ENCODE data around the gene SEC24D.
A peak's percentile ranks its signal among the peaks of the same experiment; 100 is the strongest.

Gene SEC24D

DNA sequence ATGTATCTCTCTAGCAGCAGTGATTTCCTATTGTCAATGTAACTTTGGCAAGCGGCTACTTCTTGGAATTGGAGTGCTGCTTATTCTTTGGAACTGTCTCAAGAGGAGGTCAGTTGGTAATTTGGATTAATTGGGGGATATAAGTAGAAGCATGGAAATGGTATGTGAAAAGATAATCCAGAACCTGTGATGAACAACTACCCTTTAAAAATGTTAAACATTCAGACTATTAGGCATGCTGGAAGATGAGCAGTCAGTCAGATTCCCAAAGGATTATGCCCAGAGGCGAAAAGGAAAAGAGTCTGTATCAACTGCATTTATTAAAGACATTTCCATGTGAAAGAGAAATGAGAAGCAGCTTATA lies 62.5 kb downstream of the SEC24D start:
- H3K36me3 ChIP-seq (ENCODE audit: control insufficient read depth in 1 of 2, insufficient read depth in 2 of 2, low read length in 2 of 2), result peaks cover 0 to 4% of the 10 kb centered on the region in 2 experiments
- no peak overlapping the region for H4K91ac ChIP-seq (ENCODE audit: low read depth, low read length)
- H4K8ac ChIP-seq (ENCODE audit: low read depth, low read length), result no peak overlapping the region
- no peak overlapping the region for H3K18ac ChIP-seq (ENCODE audit: low read length)
- no peak overlapping the region for H3K4ac ChIP-seq (ENCODE audit: low read depth, low read length)
- peaks cover 11 to 16% of the 10 kb centered on the region in 2 experiments for H3K4me1 ChIP-seq (ENCODE audit: control insufficient read depth in 1 of 2, insufficient read depth in 2 of 2, low read length in 2 of 2)
- no peak overlapping the region for H3K14ac ChIP-seq (ENCODE audit: low read length)
- peak overlapping the region; percentile 27 for H2BK5ac ChIP-seq (ENCODE audit: low read depth, low read length, poor library complexity)
- H2AK5ac ChIP-seq (ENCODE audit: low read length), result no peak overlapping the region
- peak overlapping the region; percentile 36 for H2BK120ac ChIP-seq (ENCODE audit: insufficient read depth, low read length, poor library complexity)
- no peaks in the 10 kb centered on the region for H3K9me3 ChIP-seq (ENCODE audit: insufficient read depth, low read depth, low read length)
- peaks cover 5% of the 10 kb centered on the region for H3K79me2 ChIP-seq (ENCODE audit: control insufficient read depth, insufficient read depth, low read length, poor library complexity)
- H3K23ac ChIP-seq (ENCODE audit: low read length), result no peak overlapping the region
- H3K4me2 ChIP-seq (ENCODE audit: low read length), result no peak overlapping the region
- H2AFZ ChIP-seq (ENCODE audit: insufficient read depth, low read length, poor library complexity), result no peak overlapping the region
- no peaks in the 10 kb centered on the region for H3K27me3 ChIP-seq (ENCODE audit: insufficient read depth, low read length)
- H3K4me3 ChIP-seq (ENCODE audit: low read depth, low read length), result no peak overlapping the region
- no peak overlapping the region for H4K12ac ChIP-seq (ENCODE audit: low read depth, low read length)
- DNase-seq, result peak; percentile 26 to 87
- no peak overlapping the region for H3K9ac ChIP-seq (ENCODE audit: low read length)
- no peak overlapping the region for H2BK12ac ChIP-seq (ENCODE audit: low read length)
- peak overlapping the region; percentile 84 for H3K27ac ChIP-seq (ENCODE audit: low read depth, low read length)
- no CpG with 5 or more reads among the region's 2 CpGs for WGBS (ENCODE audit: extremely low coverage, insufficient coverage, insufficient read length)
- peaks cover 34% of the 10 kb centered on the region for H3K79me1 ChIP-seq (ENCODE audit: low read length)

DNA sequence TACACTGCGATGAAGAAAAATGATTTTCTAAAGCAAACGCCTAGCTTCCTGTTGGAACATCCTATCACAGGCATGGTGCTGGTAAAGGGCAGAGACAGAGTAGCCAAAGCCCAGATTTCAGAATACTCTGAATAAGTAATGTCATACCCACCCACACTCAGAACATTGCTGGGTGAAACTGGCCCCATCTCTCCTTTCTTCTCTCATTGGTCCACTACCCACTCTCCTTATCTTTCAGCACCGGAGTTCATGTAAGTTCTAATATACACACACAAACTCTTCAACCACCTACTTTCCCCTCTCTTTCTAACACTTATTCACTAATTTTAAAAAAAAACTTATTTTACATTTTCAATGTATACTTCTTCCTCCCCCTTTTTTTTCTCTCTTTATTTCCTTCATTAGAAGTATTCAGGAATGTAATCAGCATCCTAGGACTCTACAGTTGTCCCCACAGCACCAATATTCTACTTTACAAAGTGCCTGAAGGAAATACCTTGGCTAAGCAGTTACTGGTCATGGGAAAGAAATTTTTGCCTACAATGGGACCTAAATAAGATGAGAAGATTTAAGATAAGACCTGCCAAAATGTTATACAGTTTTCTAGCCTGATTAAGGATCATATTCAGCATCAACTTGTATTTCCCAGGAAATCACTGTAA lies 63.0 kb downstream of the SEC24D start:
- H3K9ac ChIP-seq (ENCODE audit: low read length), result no peak overlapping the region
- no peaks in the 10 kb centered on the region for H3K27me3 ChIP-seq (ENCODE audit: insufficient read depth, low read length)
- no peak overlapping the region for H3K23ac ChIP-seq (ENCODE audit: low read length)
- peaks cover 2 to 6% of the 10 kb centered on the region in 2 experiments for H3K36me3 ChIP-seq (ENCODE audit: control insufficient read depth in 1 of 2, insufficient read depth in 2 of 2, low read length in 2 of 2)
- H4K91ac ChIP-seq (ENCODE audit: low read depth, low read length), result peak overlapping the region; percentile 91
- peak overlapping the region; percentile 84 for H3K27ac ChIP-seq (ENCODE audit: low read depth, low read length)
- H2BK5ac ChIP-seq (ENCODE audit: low read depth, low read length, poor library complexity), result peak overlapping the region; percentile 91
- no peak overlapping the region for H4K12ac ChIP-seq (ENCODE audit: low read depth, low read length)
- peak overlapping the region; percentile 9 for H2AFZ ChIP-seq (ENCODE audit: insufficient read depth, low read length, poor library complexity)
- no peak overlapping the region for H3K4me3 ChIP-seq (ENCODE audit: low read depth, low read length)
- peak overlapping the region; percentile 88 for H2AK5ac ChIP-seq (ENCODE audit: low read length)
- H3K18ac ChIP-seq (ENCODE audit: low read length), result peak overlapping the region; percentile 95
- no CpG with 5 or more reads among the region's 3 CpGs for WGBS (ENCODE audit: extremely low coverage, insufficient coverage, insufficient read length)
- H3K79me2 ChIP-seq (ENCODE audit: control insufficient read depth, insufficient read depth, low read length, poor library complexity), result peaks cover 5% of the 10 kb centered on the region
- H2BK120ac ChIP-seq (ENCODE audit: insufficient read depth, low read length, poor library complexity), result peak overlapping the region; percentile 87
- H3K79me1 ChIP-seq (ENCODE audit: low read length), result peaks cover 35% of the 10 kb centered on the region
- H3K4ac ChIP-seq (ENCODE audit: low read depth, low read length), result peak overlapping the region; percentile 14
- H3K4me1 ChIP-seq (ENCODE audit: control insufficient read depth in 1 of 2, insufficient read depth in 2 of 2, low read length in 2 of 2), result peaks cover 11 to 16% of the 10 kb centered on the region in 2 experiments
- H3K4me2 ChIP-seq (ENCODE audit: low read length), result no peak overlapping the region
- H3K14ac ChIP-seq (ENCODE audit: low read length), result peak overlapping the region; percentile 83
- no peaks in the 10 kb centered on the region for H3K9me3 ChIP-seq (ENCODE audit: insufficient read depth, low read depth, low read length)
- H2BK12ac ChIP-seq (ENCODE audit: low read length), result peak overlapping the region; percentile 84
- DNase-seq, result peak in 1 of 2 donors; percentile 71
- H4K8ac ChIP-seq (ENCODE audit: low read depth, low read length), result peak overlapping the region; percentile 67

DNA sequence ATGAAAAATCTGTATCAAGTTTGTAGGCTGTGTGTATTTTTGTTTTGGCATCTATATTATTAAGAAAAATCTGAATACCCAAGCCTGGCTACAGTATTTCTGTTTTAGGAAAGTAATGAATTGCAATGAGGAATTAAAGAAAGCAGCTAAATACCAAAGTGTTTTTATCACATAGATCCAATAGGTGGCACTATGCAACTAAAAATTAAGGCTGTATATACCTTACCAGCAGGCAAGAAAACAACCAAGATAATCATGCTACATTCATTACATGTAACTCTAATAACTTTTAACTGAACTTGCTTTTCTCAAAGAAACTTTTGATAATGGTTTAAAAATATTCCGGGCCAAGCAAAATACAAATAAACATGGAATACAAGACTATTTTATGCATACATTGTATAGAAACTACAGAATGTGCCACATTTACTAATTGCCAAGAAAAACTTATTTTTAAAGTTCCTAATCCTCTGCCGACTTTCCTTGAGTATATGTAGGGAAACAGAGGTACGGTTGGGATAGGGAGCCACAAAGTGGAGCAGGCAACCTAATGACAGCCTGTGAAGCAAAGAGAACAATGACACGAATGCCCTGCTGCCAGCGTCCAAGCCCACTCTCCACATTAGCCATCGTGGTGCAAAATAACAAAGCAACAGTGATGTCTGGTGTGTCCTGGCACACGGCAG lies 63.7 kb downstream of the SEC24D start:
- H3K4me3 ChIP-seq (ENCODE audit: low read depth, low read length), result no peak overlapping the region
- H3K9ac ChIP-seq (ENCODE audit: low read length), result no peak overlapping the region
- peak overlapping the region; percentile 92 for H3K27ac ChIP-seq (ENCODE audit: low read depth, low read length)
- peaks cover 5% of the 10 kb centered on the region for H3K79me2 ChIP-seq (ENCODE audit: control insufficient read depth, insufficient read depth, low read length, poor library complexity)
- H2BK120ac ChIP-seq (ENCODE audit: insufficient read depth, low read length, poor library complexity), result peak overlapping the region; percentile 87
- H4K12ac ChIP-seq (ENCODE audit: low read depth, low read length), result no peak overlapping the region
- peak overlapping the region; percentile 83 for H3K14ac ChIP-seq (ENCODE audit: low read length)
- peak overlapping the region; percentile 14 for H3K4ac ChIP-seq (ENCODE audit: low read depth, low read length)
- H2AFZ ChIP-seq (ENCODE audit: insufficient read depth, low read length, poor library complexity), result peak overlapping the region; percentile 9
- peak overlapping the region; percentile 88 for H2AK5ac ChIP-seq (ENCODE audit: low read length)
- H3K18ac ChIP-seq (ENCODE audit: low read length), result peak overlapping the region; percentile 95
- peaks cover 2 to 6% of the 10 kb centered on the region in 2 experiments for H3K36me3 ChIP-seq (ENCODE audit: control insufficient read depth in 1 of 2, insufficient read depth in 2 of 2, low read length in 2 of 2)
- peak in 1 of 2 donors; percentile 67 for DNase-seq
- peak overlapping the region; percentile 84 for H2BK12ac ChIP-seq (ENCODE audit: low read length)
- peaks cover 11 to 16% of the 10 kb centered on the region in 2 experiments for H3K4me1 ChIP-seq (ENCODE audit: control insufficient read depth in 1 of 2, insufficient read depth in 2 of 2, low read length in 2 of 2)
- H3K27me3 ChIP-seq (ENCODE audit: insufficient read depth, low read length), result no peaks in the 10 kb centered on the region
- peaks cover 35% of the 10 kb centered on the region for H3K79me1 ChIP-seq (ENCODE audit: low read length)
- H4K91ac ChIP-seq (ENCODE audit: low read depth, low read length), result peak overlapping the region; percentile 91
- H3K4me2 ChIP-seq (ENCODE audit: low read length), result no peak overlapping the region
- no peak overlapping the region for H3K23ac ChIP-seq (ENCODE audit: low read length)
- H4K8ac ChIP-seq (ENCODE audit: low read depth, low read length), result peak overlapping the region; percentile 67
- H3K9me3 ChIP-seq (ENCODE audit: insufficient read depth, low read depth, low read length), result no peaks in the 10 kb centered on the region
- WGBS (ENCODE audit: extremely low coverage, insufficient coverage, insufficient read length), result no CpG with 5 or more reads among the region's 7 CpGs
- peak overlapping the region; percentile 91 for H2BK5ac ChIP-seq (ENCODE audit: low read depth, low read length, poor library complexity)

DNA sequence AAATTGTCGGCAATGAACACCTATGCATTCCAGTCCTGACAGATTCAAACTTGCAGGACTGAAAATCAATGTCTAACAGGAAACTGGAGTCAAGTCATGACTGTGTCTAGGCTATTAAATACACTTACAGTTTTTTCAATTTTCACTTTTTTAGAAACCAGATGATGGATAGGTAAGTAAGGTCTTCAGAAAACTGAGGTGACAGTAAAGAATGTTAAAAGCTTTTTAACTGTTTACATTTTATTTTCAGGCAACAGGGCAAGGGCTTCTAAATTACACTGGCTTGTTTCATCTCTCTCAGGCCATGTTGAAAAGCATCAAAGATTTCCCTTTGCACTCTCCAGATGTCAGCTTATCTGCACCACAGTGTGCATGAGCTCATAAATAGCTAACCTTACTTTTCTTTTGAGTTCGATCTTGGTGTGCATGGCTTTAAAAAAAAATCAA lies 65.2 kb downstream of the SEC24D start:
- H3K18ac ChIP-seq (ENCODE audit: low read length), result no peak overlapping the region
- no peak overlapping the region for H3K9ac ChIP-seq (ENCODE audit: low read length)
- peak overlapping the region; percentile 98 for H3K27ac ChIP-seq (ENCODE audit: low read depth, low read length)
- peaks cover 12 to 14% of the 10 kb centered on the region in 2 experiments for H3K36me3 ChIP-seq (ENCODE audit: control insufficient read depth in 1 of 2, insufficient read depth in 2 of 2, low read length in 2 of 2)
- H3K14ac ChIP-seq (ENCODE audit: low read length), result no peak overlapping the region
- no CpG with 5 or more reads among the region's 2 CpGs for WGBS (ENCODE audit: extremely low coverage, insufficient coverage, insufficient read length)
- no peak overlapping the region for H2AFZ ChIP-seq (ENCODE audit: insufficient read depth, low read length, poor library complexity)
- H3K23ac ChIP-seq (ENCODE audit: low read length), result no peak overlapping the region
- no peaks in the 10 kb centered on the region for H3K9me3 ChIP-seq (ENCODE audit: insufficient read depth, low read depth, low read length)
- H4K91ac ChIP-seq (ENCODE audit: low read depth, low read length), result no peak overlapping the region
- H4K12ac ChIP-seq (ENCODE audit: low read depth, low read length), result no peak overlapping the region
- no peak overlapping the region for H3K4me3 ChIP-seq (ENCODE audit: low read depth, low read length)
- no peak for DNase-seq
- no peak overlapping the region for H4K8ac ChIP-seq (ENCODE audit: low read depth, low read length)
- H3K4me2 ChIP-seq (ENCODE audit: low read length), result no peak overlapping the region
- peaks cover 10 to 19% of the 10 kb centered on the region in 2 experiments for H3K4me1 ChIP-seq (ENCODE audit: control insufficient read depth in 1 of 2, insufficient read depth in 2 of 2, low read length in 2 of 2)
- H2BK120ac ChIP-seq (ENCODE audit: insufficient read depth, low read length, poor library complexity), result no peak overlapping the region
- H3K79me1 ChIP-seq (ENCODE audit: low read length), result peaks cover 41% of the 10 kb centered on the region
- no peak overlapping the region for H3K4ac ChIP-seq (ENCODE audit: low read depth, low read length)
- no peak overlapping the region for H2AK5ac ChIP-seq (ENCODE audit: low read length)
- H2BK5ac ChIP-seq (ENCODE audit: low read depth, low read length, poor library complexity), result no peak overlapping the region
- H3K79me2 ChIP-seq (ENCODE audit: control insufficient read depth, insufficient read depth, low read length, poor library complexity), result peaks cover 5% of the 10 kb centered on the region
- H2BK12ac ChIP-seq (ENCODE audit: low read length), result no peak overlapping the region
- H3K27me3 ChIP-seq (ENCODE audit: insufficient read depth, low read length), result no peaks in the 10 kb centered on the region
